HG03159 (cell line): ENCODE measurements around the gene TMEM240.
"Not testable (repeated sequence)": the region's sequence is repeated elsewhere in the genome, so short reads cannot be mapped to it uniquely, and the experiment has no call there.

Experiments
- ATAC-seq: cut with Tn5 transposase; IDR thresholded peaks from one replicate; pipeline ENCODE4 v1.9.1; 2021; ENCODE audit warnings: mild to moderate bottlenecking, moderate library complexity; ENCODE audit not compliant: unreplicated experiment

Gene TMEM240

DNA sequence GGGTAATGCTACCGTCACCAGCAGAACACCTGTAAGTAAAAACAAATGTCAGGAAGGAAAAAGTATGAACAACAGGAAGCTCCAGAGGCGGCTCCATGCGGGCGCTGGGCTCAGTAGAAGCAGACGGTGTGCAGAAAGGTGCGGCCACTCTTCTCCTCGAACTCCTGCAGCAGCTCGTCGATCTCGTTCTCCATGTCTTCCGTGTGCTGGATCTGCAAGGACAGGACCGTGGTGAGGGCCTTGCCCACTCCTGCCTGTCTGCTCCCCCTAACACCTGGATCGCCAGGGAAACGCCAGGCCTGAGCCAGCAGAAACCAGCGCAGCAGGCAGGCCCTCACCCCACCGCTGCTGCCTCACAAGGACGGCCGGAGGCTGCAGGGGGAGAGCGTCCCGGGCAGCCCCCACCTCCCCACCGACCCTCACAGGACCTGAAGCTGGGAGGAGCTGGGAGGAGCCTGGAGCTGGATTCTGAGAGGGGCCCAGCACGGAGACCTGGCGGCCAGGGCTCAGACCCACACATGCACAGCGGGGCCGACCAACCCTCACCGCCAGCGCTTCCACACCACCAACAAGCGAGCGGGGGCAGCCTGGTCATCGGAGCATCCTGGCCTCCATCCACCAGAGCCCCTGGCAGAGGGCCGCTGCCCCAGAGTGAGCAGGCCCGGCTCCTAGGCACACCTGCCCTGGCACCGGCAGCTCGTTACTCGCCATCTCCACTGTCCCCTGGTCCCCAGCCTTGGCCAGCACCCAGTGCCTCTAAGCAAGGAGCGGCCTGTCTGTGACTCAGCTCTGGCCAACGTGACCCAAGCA, 1.7 kb upstream of the TMEM240 start:
- ATAC-seq, result no peak

DNA sequence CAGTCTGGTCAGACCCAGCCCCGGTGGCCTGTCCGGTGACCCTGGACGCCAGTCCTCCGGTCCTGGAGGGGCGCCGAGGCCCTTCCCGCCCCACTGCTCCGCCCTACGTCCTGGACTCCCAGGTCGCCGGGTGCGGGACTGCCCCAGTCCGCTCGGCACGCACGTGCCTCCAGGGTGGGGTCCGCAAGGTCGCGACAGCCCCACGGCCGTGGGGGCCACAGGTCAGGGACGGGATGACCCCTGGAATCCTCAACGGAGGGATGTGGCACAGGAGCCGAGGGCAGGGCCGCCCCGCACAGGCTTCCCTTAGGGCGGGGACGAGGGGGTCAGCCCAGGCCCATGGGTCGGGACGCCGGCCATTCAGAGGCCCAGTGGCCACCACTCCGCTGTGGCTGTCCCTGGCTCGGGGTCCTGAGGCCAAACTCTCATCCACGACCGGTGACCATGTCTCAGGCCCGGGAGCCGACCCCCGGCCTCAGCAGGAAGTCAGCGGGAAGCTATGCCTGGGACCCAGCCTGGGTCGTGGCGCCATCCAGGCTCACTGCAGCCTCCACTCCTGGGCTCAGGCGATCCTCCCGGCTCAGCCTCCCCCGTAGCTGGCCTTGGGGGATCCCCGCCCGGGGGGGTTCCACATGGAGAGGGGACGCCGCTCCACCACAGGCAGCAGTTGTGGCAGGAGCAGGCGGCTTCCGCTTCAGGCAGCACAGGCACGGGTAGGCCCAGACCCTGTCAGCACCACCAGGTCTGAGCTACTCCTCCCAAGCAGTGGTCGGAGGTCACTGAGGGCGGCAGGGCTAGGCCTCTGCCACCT, 599 bp upstream of the TMEM240 start:
- no peak for ATAC-seq

DNA sequence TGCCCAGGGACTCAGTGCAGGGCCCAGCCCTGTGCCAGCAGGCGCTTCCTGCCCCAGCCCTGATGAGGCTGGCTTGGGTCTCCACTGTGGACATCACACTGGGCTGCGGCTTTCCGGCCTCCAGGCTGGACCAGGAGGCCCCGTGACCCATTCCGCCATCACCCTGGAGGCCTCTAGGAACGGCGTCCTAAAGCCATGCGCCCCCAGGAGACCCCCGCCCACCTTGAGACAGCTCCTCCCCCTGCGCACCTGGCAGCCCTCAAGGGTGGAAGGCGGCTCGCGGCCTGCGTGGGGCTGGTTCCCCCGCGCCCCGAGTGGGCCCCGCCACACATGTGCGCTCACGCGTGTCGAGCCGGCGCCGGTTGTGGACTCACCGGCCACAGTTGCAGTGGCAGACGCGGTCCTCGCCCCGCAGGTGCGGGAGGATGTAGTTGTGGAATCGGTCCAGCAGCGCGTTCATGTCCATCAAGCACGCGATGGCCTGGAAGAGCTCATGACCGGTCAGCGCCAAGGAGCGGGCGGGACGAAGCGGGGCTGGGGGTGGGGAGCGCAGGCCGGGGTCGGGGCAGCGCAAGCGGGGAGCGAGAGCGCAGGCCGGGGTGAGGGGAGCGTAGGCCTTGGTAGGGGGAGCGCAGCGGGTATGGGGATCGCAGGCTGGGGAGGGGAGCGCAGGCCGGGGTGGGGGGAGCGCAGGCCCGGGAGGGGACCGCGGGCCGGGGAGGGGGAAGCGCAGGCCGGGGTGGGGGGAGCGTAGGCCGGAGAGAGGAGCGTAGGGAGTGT, 924 bp downstream of the TMEM240 start:
- no peak for ATAC-seq

DNA sequence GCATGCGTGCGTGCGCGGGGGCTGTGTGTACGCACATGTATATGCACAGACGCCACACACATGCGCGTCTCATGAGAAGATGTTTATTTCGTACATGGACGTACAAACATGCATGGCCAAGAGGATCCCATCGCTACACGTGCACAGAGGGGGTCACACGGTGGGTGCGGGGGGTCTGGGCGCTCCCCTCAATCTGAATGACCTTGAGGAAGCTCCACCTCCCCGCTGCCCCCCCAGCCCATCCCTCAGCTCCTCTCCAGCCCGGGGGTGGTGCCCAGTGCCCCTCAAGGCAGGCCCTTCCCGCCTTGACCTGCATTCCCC, 1.5 kb downstream of the TMEM240 start:
- ATAC-seq, result no peak

DNA sequence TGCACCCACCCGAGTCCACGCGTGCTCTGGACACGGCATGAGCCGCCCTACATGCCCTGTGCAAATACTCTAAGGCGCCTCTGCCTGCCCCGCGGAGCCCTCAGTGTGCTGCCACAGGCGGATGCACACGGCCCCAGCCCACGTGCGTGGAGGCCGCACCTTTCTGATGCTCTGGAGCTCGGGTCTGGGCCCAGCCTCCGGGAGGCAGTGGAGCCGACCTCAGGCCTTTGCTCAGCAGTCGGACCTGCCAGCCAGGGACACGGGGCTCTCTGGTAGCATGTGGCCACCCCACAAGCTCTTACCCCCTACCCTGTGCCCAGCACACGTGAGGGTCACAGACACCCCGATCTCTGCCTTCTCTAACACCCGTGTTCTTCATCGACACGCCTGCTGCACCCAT, 2.1 kb downstream of the TMEM240 start:
- ATAC-seq, result no peak

DNA sequence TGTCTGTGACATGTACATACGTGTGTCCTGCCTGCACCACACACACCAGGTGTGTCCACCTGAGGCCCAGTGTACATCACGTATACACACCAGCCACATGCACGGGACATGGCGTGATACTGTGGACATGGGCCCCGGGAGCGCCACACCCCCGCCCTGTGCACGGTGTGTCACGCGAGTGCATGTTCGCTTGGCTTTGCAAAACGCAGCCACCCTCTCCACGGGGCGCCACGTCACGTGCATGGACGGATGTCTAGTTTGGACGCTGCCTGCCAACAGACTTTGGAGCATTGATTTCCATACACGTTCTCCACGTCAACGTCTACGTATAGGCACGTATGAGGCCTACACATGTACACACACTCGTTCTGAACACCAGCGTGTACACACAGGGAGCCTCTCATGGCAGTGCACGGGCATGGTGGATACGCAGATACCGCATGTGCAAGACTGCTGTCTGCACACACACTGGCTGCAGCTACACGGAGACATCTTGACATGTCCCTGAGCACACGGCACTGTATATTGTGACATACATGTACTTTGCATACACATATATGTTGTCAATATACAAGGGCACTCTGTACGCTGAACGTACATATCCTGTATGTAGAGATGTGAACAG, 2.7 kb downstream of the TMEM240 start:
- ATAC-seq, result no peak

DNA sequence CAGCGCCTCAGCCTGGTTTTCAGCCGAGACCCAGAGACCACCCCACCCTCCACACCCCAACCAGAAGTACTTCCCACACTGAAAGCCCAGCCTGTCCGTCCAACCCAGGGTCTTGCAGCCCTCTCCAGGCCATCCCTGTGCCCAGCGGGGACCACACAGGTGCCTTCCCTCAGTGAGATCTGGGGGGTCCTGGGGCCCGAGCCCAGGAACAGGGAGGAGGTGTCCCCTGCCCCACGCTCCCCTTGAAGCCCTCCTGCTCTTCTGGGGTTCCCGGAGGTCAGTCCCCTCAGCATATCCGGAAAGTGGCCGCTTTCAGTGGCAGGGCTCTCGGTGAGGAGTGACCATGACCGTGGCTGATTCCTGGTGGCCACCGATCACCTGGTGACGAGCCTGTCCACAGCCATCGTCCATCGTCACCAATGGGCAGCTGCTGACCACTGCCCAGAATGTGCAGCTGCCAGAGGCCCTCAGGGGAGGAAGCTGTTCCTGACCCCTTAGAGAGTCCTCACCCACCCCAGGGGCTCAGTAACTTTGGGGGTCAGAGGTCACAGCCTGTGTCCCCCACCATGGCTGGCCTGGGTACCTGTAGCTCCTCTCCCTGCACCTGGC, 3.4 kb downstream of the TMEM240 start:
- ATAC-seq, result no peak

DNA sequence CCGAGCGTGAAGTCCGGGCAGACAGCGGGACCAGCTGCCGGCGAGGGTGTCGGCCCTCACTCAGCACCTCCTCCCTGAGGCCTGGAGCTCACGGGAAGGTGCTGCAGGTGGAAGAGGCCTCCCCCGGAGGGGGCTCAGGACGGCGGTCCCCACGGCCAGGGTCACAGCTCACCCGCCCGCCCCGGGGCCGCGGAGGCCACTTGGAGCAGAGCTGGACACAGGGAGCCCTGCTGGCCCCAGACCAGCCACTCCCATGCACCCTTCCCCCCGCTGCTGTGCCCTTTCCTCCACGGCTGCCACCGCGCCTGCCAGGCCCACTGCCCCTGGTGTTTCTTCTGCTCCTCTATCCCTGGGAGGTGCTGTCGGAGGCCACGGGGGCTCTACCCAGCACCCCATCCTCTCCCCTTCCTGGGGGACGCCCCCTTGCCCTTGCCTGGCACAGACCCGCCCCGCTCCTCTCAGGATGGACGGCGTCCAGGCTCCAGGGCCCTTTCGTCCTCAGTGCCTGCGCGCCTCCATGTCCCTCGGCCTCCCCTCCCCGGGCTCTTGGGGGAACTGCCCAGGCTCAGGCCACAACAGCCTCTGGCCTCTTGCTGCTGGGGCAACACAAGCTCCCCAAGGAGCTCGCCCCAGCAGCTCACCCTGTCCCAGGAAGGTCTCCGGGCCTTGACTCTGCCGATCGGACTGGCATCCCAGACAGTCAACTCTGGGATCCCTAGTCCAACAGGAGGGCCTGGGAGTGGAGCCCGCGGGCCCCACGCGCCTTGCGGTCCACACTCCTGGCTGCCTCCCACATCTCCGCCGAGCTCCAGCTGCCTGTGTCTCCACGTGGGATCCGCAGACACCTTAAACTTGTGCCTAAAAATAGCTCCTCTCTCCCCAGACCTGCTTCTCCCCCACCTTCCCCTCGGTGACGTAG, 4.1 kb downstream of the TMEM240 start:
- ATAC-seq, result no peak

DNA sequence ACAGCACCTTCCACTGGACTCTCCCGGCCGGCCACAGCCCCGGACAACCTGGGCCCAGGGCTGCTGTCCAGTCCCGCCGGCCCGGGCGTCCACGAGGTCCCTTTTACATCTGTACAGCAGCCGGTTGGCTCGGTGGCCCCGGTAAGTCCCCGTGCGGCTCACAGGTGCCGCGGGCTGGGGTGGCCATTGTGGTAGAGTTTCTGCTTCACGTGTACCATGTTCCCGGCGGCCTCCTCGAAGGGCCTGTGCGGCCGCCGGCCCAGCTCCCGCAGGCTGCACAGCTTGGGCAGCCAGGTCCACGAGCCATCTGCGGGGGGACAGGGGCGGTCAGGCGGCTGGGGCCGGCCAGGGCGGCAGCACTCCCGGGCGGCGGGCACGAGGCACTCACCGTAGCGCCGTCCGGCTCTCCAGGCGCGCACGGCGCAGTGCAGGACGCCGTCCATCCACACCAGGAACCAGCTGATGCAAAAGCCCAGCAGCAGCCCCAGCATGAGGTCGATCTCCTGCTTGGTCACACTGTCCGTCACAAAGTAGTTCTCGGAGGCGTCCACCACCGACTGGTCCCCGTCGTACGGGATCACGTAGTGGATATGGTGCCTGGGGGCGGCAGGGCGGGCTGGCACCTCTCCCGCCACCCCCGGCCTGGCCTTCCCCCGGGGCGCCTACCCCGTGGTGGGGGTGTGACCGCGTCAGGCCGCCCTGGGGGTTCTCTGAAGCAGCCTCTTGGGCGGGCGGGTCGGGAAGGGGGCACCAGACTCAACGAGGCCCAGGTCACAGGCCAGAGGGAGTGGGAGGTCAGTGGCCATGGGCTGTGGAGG, 5.0 kb downstream of the TMEM240 start:
- ATAC-seq, result no peak

DNA sequence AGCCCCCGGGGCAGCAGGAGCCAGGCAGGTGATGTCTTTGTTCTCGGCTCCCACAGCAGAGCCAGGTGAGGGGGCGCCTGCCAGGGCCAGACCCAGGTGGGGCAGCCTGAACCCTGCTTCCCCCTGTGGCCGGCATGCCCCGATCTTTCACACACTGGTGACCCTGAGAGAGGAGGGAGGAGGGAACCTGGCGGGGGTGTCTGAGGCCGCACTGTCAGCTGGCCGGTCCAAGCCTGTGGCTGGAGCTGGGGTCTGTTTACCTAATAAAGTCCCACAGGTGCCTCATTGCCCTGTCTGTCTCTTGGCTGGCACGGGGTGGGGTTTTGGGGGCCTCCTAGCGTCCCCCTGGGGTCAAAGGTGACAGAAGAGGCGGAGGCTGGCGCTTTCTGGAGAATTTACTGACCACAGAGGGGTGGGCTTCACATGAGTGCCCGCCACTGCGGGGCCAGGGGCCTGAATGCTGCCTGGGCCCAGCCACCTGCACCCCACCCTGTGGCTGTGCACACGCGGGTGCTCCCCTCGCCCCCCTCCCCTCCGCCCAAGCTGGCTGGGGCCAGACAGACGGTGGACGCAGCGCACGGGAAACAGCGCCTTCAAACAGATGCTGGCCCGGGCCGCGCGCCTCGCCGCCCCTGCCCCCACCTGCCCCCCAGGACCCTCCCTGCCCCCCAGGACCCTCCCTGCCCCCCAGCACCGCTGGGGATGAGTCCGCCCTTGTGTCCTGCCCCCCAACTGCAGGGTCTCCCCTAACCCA, 5.8 kb downstream of the TMEM240 start:
- ATAC-seq, result no peak

DNA sequence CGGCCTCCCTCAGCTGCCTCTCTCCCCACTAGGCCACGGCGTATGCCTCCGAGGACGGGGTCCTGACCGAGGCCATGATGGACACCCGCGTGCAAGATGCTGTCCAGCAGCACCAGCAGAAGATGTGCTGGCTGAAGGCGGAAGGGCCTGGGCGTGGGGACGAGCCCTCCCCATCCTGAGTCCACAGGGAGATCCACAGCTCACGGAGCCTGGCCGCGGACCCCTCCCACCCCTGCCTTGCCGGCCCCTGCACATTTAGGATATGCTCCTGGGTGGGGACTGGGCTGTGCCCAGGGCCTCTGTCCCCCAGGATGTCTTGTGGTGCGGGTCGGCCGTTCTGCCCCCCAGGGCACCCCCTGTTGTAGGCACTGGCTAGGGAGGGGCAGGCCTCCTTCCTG, 6.5 kb downstream of the TMEM240 start:
- not testable (repeated sequence) for ATAC-seq

DNA sequence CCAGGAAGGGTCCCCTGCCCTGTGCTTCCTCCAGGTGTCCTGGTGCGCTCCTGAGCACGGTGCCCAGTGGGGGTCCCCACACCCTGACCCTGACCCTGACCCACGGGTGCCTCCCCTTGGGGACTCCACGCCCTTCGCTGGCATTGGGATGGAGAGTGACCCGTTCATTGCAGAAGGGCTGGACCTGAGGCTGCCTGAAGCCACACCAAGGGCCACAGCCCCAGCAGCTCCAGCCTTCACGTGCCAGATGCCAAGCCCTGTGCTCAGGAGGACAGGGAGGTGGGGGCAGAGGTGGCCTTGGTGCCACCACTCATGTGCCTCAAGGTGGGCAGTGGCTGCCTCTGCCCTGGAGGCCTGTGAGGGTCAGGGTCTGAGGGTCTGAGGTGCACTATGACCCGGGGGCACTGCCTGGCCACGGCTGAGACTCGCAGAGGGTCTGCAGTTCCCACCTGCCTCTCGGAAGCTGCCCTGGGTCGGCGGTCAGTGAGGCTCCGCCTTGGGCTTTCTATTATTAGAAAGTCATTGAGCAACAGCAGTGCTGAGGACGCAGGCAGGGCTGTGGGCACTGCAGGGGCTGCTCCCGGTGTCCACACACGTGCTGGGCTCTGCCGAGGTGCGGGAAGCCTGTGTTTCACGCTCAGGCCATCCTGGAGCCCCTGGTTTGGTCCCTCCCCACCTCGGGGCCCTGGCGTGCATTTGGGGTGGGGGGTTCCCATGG, 7.1 kb downstream of the TMEM240 start:
- ATAC-seq, result not testable (repeated sequence)

DNA sequence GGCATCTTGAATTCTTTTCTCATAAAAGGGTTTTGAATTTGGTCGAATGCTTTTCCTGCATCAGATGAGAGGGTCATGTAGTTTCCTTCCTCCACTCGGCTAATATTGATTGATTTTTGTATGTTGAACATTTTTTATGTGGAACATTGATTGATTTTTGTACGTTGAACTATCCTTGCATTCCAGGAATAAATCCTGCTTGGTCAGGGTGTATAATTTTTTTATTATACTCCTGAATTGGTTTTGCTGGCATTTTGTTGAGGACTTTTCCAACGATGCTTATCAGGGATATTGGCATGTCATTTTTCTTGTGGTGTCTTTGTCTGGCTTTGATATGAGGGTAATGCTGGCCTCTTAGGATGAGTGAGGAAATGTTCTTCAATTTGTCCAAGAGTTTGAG, 8.5 kb downstream of the TMEM240 start:
- no peak for ATAC-seq

DNA sequence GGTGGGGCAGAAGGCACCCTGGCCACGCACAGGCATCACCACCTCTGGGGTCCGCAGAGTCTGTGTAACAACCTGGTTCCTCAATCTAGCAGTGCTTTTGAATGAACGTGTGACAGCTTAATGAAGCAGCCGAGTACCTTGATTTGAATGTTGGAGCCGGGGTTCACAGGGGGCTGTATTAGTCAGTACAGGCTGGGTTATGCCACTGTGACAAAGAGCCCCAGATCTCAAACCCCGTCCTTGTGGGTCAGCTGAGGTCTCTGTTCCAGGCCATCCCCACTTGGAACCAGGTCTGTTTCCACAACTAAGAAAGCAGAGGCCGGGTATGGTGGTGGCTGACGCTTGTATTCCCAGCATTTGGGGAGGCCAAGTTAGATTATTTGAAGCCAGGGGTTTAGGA, 10.5 kb downstream of the TMEM240 start:
- ATAC-seq, result no peak

DNA sequence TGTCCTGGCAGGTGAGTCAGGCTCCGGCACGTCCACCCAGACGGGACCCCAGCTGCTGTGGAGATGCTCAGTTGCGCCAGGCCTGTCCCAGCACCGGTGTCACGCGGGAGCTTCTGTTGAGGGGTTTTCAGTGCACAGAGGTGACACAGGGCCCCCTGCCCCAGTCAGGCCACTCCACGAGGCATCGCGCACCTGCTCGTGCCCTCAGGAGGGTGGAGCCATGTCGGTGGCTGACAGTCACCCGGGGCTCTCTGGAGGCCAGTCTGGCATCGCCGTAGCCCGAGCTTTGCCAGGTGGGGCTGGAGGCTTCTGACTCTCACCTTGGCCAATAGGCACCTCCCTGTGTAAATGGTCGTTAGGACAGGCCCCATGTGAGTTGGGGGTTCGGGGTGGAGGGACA, 11.1 kb downstream of the TMEM240 start:
- ATAC-seq, result no peak

DNA sequence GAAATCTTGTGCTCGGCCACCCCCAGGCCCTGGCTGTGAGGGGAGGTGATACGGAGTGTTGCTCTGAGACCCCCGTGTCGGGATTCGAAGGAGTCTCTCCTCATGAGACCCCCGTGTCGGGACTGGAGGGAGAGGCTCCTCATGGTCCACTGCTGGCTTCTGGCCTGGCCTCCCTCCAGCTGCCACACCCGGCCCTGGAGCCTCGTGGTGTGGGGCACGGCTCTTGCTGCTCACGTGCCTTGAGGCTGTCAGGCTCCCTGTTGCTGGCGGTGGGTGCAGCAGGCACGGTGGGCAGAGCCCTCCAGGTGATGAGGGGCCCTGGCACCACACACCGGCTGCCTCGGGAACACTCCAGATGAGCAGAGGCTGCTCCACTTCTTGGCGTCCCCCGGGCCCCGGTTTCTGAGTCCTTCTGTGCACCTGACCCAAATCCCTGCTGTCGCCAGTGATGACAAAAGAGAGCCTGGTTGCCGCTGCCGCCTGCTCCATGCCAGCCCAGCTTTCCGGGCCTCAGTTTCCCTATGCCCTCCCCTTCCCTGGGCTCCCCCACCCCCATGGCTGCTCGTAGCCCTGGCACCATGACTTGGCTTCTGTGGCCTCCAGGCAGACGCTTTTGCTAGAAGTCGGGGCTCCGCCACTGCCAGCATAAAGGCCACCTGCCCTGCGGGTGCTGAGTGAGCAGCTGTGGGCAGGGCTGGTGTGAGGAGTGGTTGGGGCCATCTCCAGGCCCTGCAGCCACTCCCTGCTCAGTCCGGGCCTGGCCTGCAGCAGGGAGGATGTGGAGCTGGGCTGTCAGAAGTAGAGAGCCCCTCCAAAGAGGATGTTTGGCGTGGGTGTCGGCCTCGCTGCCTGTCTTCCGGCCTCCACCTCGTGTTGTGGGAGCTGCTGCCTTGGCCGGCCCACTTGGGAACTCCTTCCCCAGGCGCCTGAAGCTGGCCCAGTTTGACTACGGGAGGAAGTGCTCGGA, 11.8 kb downstream of the TMEM240 start:
- ATAC-seq, result no peak
